ENCODE data around the gene SLC10A2. TPM values are rescaled to one million over a fixed set of nuclear protein-coding genes. Genes with fewer than 3 reads are reported as not detected.
"Not testable (repeated sequence)": the region's sequence is repeated elsewhere in the genome, so short reads cannot be mapped to it uniquely, and the experiment has no call there.

Gene SLC10A2
- total RNA-seq, 2 donors from 2014 or later: not detected

DNA sequence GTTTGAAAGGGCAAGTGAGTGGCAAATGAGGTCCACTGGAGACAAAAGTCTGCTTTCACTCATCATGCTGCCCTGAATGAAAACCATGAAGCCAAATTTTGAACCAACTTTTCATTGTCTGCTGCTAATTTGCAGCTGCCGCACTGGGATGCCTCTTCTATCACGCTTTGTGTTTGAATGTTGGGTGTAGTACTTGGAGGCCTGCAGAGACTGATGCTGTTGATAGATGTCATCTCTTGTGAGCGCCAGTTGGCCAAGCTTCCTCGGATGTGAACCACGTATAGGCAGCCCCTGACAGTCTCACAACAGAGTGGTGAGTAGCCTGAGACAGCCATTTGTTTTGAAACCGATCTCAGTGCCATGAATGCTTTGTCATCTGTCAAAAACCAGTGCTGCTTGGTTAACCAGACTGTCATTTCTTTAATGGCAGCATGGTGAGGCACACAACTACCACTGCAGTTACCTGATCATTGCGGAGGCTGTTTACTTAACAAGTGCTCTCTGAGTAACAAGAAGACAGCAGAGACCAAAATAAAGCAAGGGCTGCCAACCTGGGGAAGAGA, 31.2 kb upstream of the SLC10A2 start:
- H3K4me3 ChIP-seq: no peak overlapping the region
- no peaks in the 10 kb centered on the region for H3K4me1 ChIP-seq
- intact Hi-C loops (cut with DNase I): no loop called here
- no peaks in the 10 kb centered on the region for H3K27me3 ChIP-seq
- ATAC-seq: no peak
- 68 to 72% methylated on average over 7 of the region's 7 CpGs for WGBS, 2 donors
- TF ChIP-seq, protein P1, sequence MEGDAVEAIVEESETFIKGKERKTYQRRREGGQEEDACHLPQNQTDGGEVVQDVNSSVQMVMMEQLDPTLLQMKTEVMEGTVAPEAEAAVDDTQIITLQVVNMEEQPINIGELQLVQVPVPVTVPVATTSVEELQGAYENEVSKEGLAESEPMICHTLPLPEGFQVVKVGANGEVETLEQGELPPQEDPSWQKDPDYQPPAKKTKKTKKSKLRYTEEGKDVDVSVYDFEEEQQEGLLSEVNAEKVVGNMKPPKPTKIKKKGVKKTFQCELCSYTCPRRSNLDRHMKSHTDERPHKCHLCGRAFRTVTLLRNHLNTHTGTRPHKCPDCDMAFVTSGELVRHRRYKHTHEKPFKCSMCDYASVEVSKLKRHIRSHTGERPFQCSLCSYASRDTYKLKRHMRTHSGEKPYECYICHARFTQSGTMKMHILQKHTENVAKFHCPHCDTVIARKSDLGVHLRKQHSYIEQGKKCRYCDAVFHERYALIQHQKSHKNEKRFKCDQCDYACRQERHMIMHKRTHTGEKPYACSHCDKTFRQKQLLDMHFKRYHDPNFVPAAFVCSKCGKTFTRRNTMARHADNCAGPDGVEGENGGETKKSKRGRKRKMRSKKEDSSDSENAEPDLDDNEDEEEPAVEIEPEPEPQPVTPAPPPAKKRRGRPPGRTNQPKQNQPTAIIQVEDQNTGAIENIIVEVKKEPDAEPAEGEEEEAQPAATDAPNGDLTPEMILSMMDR (IDR thresholded peaks at IDR 0.05): no peak
- TF ChIP-seq POLR2A (IDR thresholded peaks at IDR 0.05): no peak
- H3K27ac ChIP-seq: no peak overlapping the region
- H3K36me3 ChIP-seq (replicated peaks in 1 of 2; ENCODE audit: insufficient read depth in 1 of 2, low read depth in 2 of 2): no peaks in the 10 kb centered on the region
- peaks cover 0 to 12% (median 2%) of the 10 kb centered on the region in 3 donors for H3K9me3 ChIP-seq
- no peak for DNase-seq

DNA sequence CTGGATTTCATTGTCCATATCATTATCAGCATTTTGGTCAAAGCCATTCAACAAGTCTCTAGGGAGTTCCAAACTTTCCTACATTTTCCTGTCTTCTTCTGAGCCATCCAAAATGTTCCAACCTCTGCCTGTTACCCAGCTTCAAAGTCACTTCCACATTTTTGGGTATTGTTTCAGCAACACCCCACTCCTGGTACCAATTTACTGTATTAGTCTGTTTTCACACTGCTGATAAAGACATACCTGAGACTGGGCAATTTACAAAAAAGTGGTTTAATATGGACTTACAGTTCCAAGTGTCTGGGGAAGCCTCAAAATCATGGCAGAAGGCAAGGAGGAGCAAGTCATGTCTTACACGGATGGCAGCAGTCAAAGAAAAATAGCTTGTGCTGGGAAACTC, 27.4 kb upstream of the SLC10A2 start:
- H3K4me1 ChIP-seq; ATAC-seq; H3K4me3 ChIP-seq; DNase-seq; H3K27ac ChIP-seq; H3K27me3 ChIP-seq; intact Hi-C loops (cut with DNase I); H3K36me3 ChIP-seq (replicated peaks in 1 of 2; ENCODE audit: insufficient read depth in 1 of 2, low read depth in 2 of 2): not testable (repeated sequence)
- peaks cover 0 to 12% (median 2%) of the 10 kb centered on the region in 3 donors for H3K9me3 ChIP-seq
- 73 to 80% methylated on average over 1 of the region's 1 CpG for WGBS, 2 donors

DNA sequence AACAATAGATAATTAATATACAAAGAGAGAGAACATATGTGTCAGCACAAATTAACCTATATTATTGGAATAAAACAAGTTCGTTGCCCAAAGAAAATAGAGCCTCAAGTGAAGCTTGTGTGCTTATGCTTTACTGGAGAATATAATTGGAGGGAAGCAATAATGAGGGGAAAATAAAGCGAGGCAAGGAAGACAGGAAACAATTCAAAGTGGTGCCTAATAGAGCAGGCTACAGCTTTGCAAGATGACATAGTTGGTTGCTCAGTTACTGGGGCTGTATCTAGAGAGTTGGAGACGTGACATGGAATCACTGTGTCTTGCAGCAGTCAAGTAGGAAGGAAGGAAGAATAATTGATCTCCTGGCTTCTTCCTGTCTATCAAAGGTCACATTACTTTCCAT, 21.1 kb upstream of the SLC10A2 start:
- no peaks in the 10 kb centered on the region for H3K4me1 ChIP-seq
- H3K36me3 ChIP-seq (replicated peaks in 1 of 2; ENCODE audit: insufficient read depth in 1 of 2, low read depth in 2 of 2): no peaks in the 10 kb centered on the region
- no peak overlapping the region for H3K4me3 ChIP-seq
- no peaks in the 10 kb centered on the region for H3K27me3 ChIP-seq
- TF ChIP-seq, protein P1 (IDR thresholded peaks at IDR 0.05): no peak
- no peak for TF ChIP-seq POLR2A (IDR thresholded peaks at IDR 0.05)
- ATAC-seq (no peak), DNase-seq (no peak)
- intact Hi-C loops (cut with DNase I): no loop called here
- 46% methylated on average over 3 of the region's 3 CpGs for WGBS, 2 donors
- H3K27ac ChIP-seq: no peak overlapping the region
- H3K9me3 ChIP-seq: no peaks in the 10 kb centered on the region

DNA sequence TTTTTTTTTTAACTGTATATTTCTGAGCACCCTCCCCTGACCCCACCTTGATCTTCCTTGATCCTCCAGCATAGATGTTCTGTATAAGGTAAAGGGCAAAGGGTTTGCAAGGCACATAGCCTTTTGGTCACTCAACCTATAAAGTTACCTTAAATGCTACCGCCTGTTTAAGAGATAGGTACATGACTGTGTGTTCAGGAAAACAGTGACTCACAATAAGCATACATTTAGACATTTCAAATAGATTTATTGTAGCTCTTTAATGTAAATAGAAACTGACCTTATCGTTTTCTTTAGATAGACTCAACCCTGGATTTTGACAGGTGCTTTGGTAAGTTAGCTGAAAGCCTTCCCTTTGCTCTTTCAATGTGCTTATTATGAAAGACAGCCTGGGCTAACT, 15.2 kb upstream of the SLC10A2 start:
- no peak for ATAC-seq

DNA sequence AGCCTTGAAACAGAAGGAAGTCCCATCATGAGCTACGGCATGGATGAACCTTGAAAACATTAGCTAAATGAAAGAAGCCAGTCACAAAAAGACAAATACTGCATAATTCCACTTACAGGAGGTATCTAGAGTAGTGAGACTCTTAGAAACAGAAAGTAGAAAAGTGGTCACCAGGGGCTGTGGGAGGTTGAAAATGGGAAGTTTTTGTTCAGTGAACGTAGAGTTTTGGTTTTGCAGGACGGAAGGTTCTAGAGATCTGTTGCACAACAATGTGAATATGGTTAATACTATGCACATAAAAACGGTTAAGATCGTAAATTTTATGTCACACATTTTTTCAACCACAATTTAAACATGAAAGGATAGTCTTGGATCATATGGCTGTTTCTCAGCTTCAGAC, 11.9 kb upstream of the SLC10A2 start:
- H3K9me3 ChIP-seq: no peaks in the 10 kb centered on the region
- no peak for ATAC-seq
- intact Hi-C loops (cut with DNase I): no loop called here

More for the DNA sequence above, 15.2 kb upstream of the SLC10A2 start:
- WGBS, 2 donors: 43 to 48% methylated on average over 2 of the region's 2 CpGs
- no peak for TF ChIP-seq POLR2A (IDR thresholded peaks at IDR 0.05)
- TF ChIP-seq, protein P1 (IDR thresholded peaks at IDR 0.05): no peak
- Histone ChIP-seq H3K4me3 (no peak overlapping the region), H3K4me1 (no peaks in the 10 kb centered on the region), H3K36me3 (replicated peaks in 1 of 2; ENCODE audit: insufficient read depth in 1 of 2, low read depth in 2 of 2) (no peaks in the 10 kb centered on the region), H3K27me3 (no peaks in the 10 kb centered on the region), H3K9me3 (no peaks in the 10 kb centered on the region), H3K27ac (no peak overlapping the region)
- intact Hi-C loops (cut with DNase I): no loop called here
- DNase-seq: no peak

More for the DNA sequence above, 11.9 kb upstream of the SLC10A2 start:
- TF ChIP-seq, protein P1 (IDR thresholded peaks at IDR 0.05): no peak
- no peak for TF ChIP-seq POLR2A (IDR thresholded peaks at IDR 0.05)
- Histone ChIP-seq H3K27ac (no peak overlapping the region), H3K27me3 (no peaks in the 10 kb centered on the region), H3K36me3 (replicated peaks in 1 of 2; ENCODE audit: insufficient read depth in 1 of 2, low read depth in 2 of 2) (no peaks in the 10 kb centered on the region), H3K4me3 (no peak overlapping the region), H3K4me1 (no peaks in the 10 kb centered on the region)
- DNase-seq: no peak
- 52 to 56% methylated on average over 5 of the region's 5 CpGs for WGBS, 2 donors

Measured in body of pancreas (tissue), 4 donors.